22Rv1 (cell line): ENCODE data around the gene COPG1.
A peak's percentile ranks its signal among the peaks of the same experiment; 100 is the strongest.

Source experiments
- CTCF ChIP-seq: fragments of 450-650 bp; IDR thresholded peaks from 2 replicates; pipeline ENCODE4 v1.5.1; 2017; ENCODE audit warnings: mild to moderate bottlenecking
- ZFX ChIP-seq: fragments of 450-650 bp; IDR thresholded peaks from 2 replicates; pipeline ENCODE4 v1.6.1; 2017; ENCODE audit warnings: antibody characterized with exemption, borderline replicate concordance

- TF ChIP-seq CTCF = peak; percentile 50
- TF ChIP-seq ZFX = no peak
Observed at GRCh38 chr3:129314386-129315222, 65.2 kb downstream of the COPG1 start.
